Peyer's patch (tissue), 4 donors: ENCODE data around the gene THOC6.

Experiments
- CTCF ChIP-seq, 6 experiments: fragments of 450-650 bp in 4 of 6; fragments of 200-600 bp in 2 of 6; sonication (generic) in 1 of 6; IDR thresholded peaks; one replicate each; pipeline ENCODE4 v1.5.1; 2017 to 2019; ENCODE audit warnings: antibody characterized with exemption in 6 of 6, mild to moderate bottlenecking in 3 of 6, moderate library complexity in 1 of 6
- POLR2A ChIP-seq, 2 donors: fragments of 450-650 bp; IDR thresholded peaks; one replicate each; pipeline ENCODE4 v1.5.1; 2017; ENCODE audit warnings: antibody characterized with exemption in 2 of 2, mild to moderate bottlenecking in 2 of 2, moderate library complexity in 2 of 2

GRCh38 chr16:3026003-3026378 is 2.2 kb downstream of the THOC6 start:
- TF ChIP-seq CTCF (IDR thresholded peaks at IDR 0.05) (no peak), POLR2A (IDR thresholded peaks at IDR 0.05) (no peak)
